OCI-LY3 (cell line): ENCODE measurements around the gene COG5.

Experiments used
- H2AFZ ChIP-seq: fragments of 200-600, 300-600 bp; shearing (Covaris generic); 2 replicates; pipeline ENCODE4 v1.6.0; 2014; ENCODE audit warnings: antibody characterized with exemption, low read depth, low read length
- H3K27ac ChIP-seq: fragments of 200-600, 300-600 bp; sonication (generic); 2 replicates; pipeline ENCODE4 v1.5.1; 2014; ENCODE audit warnings: mild to moderate bottlenecking, low read length, moderate library complexity, mixed read lengths
- H3K27me3 ChIP-seq: fragments of 200-600, 300-600 bp; sonication (generic); 2 replicates; pipeline ENCODE4 v1.6.1; 2014; ENCODE audit warnings: low read depth, low read length, mixed read lengths
- H3K36me3 ChIP-seq: fragments of 200-600, 300-600 bp; sonication (generic); replicated peaks from 2 replicates; pipeline ENCODE3; 2014; ENCODE audit warnings: low read depth, low read length, mixed read lengths
- H3K4me1 ChIP-seq: fragments of 300-600, 200-600 bp; sonication (generic); 2 replicates; pipeline ENCODE4 v1.6.1; 2014; ENCODE audit warnings: low read length, mixed read lengths
- H3K4me2 ChIP-seq: fragments of 200-600, 300-600 bp; sonication (generic); 2 replicates; pipeline ENCODE4 v1.6.1; 2014; ENCODE audit warnings: low read length, mixed read lengths
- H3K4me3 ChIP-seq: fragments of 300-600, 200-600 bp; sonication (generic); 2 replicates; pipeline ENCODE4 v1.5.1; 2014; ENCODE audit warnings: antibody characterized with exemption, mild to moderate bottlenecking, low read length, moderate library complexity
- H3K79me2 ChIP-seq: fragments of 300-600, 200-600 bp; shearing (Covaris generic); 2 replicates; pipeline ENCODE4 v1.6.1; 2014; ENCODE audit warnings: mild to moderate bottlenecking, low read length, mixed read lengths
- H3K9ac ChIP-seq: fragments of 300-600, 200-600 bp; shearing (Covaris generic); 2 replicates; pipeline ENCODE4 v1.6.0; 2014; ENCODE audit warnings: mild to moderate bottlenecking, low read length, moderate library complexity
- H3K9me3 ChIP-seq: fragments of 200-600, 300-600 bp; shearing (Covaris generic); 2 replicates; pipeline ENCODE4 v1.6.1; 2014; ENCODE audit warnings: low read length, mixed read lengths; ENCODE audit not compliant: insufficient read depth
- H4K20me1 ChIP-seq: fragments of 200-600, 300-600 bp; sonication (generic); 2 replicates; pipeline ENCODE4 v1.6.1; 2016; ENCODE audit warnings: low read length, mixed read lengths; ENCODE audit not compliant: insufficient read depth
- EZH2phosphoT487 ChIP-seq: fragments of 200-600 bp; shearing (Covaris generic); IDR thresholded peaks from 2 replicates; pipeline ENCODE4 v1.6.1; 2018; ENCODE audit warnings: antibody characterized with exemption, mixed run types, low read depth
- TF ChIP-seq, protein P1 (sequence below): fragments of 200-600, 300-600 bp; sonication (generic); IDR thresholded peaks from 2 replicates; pipeline ENCODE4 v1.5.1; 2014; ENCODE audit warnings: antibody characterized with exemption, low read length, low read depth

Gene COG5

DNA sequence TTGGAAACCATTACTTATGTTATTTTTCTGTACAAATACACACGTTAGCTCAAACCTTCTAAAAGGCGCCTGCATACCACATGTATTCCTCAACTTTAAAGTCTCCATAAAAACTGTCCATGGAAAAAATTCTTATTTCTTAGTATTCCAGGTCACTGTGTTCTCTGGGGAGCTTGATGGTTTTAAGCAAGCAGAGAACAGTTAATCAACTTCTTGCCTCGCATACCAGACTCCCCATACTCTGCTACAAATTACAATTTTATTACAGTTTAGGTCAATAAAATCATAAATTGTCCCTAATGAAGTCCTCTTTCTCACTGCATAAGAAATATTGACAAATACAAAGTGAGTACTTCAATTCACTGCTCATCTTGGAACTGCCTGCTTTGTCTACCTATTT, 170.9 kb downstream of the COG5 start:
- Histone ChIP-seq H3K4me1 (peaks cover 6% of the 10 kb centered on the region), H2AFZ (no peak overlapping the region), H3K9me3 (no peaks in the 10 kb centered on the region), H3K79me2 (no peaks in the 10 kb centered on the region), H3K36me3 (no peaks in the 10 kb centered on the region), H3K27ac (no peak overlapping the region), H3K4me3 (no peak overlapping the region), H4K20me1 (no peaks in the 10 kb centered on the region), H3K27me3 (no peaks in the 10 kb centered on the region), H3K9ac (no peak overlapping the region), H3K4me2 (no peak overlapping the region)
- TF ChIP-seq, protein P1, sequence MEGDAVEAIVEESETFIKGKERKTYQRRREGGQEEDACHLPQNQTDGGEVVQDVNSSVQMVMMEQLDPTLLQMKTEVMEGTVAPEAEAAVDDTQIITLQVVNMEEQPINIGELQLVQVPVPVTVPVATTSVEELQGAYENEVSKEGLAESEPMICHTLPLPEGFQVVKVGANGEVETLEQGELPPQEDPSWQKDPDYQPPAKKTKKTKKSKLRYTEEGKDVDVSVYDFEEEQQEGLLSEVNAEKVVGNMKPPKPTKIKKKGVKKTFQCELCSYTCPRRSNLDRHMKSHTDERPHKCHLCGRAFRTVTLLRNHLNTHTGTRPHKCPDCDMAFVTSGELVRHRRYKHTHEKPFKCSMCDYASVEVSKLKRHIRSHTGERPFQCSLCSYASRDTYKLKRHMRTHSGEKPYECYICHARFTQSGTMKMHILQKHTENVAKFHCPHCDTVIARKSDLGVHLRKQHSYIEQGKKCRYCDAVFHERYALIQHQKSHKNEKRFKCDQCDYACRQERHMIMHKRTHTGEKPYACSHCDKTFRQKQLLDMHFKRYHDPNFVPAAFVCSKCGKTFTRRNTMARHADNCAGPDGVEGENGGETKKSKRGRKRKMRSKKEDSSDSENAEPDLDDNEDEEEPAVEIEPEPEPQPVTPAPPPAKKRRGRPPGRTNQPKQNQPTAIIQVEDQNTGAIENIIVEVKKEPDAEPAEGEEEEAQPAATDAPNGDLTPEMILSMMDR: no peak
- TF ChIP-seq EZH2phosphoT487: no peak

DNA sequence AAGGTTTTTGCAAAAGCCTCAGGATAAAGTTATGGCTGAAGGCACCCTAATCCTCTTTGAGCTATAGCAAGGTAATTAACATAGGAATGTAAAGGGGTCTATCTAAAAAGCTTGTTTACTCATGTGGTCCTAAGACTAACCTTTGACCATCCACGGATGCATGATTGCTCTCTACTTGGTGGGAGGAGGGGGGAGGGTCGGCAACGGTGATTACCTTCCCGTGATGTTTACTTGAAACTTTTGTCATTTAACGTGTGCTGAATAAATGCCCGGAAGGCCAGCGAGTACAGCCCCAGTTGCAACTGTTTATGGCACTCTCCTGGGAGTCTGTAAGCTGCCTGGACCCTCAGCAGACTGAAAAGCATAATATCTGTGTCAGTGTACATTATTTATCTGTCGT, 172.8 kb downstream of the COG5 start:
- no peaks in the 10 kb centered on the region for H3K36me3 ChIP-seq
- H3K9ac ChIP-seq: no peak overlapping the region
- H3K4me3 ChIP-seq: no peak overlapping the region
- H3K27me3 ChIP-seq: no peaks in the 10 kb centered on the region
- TF ChIP-seq, protein P1: no peak
- TF ChIP-seq EZH2phosphoT487: no peak
- H3K9me3 ChIP-seq: no peaks in the 10 kb centered on the region
- no peak overlapping the region for H3K27ac ChIP-seq
- no peaks in the 10 kb centered on the region for H4K20me1 ChIP-seq
- no peak overlapping the region for H3K4me2 ChIP-seq
- H3K4me1 ChIP-seq: peaks cover 14% of the 10 kb centered on the region
- no peak overlapping the region for H2AFZ ChIP-seq
- no peaks in the 10 kb centered on the region for H3K79me2 ChIP-seq

DNA sequence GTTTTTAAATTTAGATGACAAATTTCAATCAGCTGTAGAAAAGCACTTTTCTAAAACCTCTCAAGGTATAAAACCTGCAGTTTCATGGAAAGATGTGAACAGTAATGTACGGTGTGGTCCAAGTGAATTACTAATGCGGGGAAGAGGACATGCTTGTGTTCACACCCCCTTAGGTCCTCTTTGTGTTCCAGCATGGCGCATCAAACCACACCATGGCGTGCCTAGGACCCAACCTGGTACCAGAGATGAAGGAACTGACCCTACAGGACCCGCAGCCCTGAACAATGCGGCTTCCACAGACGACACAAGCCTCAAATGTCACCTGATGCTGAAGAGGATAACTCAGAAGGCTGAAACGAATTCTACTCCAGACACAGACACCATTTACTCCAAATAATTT, 175.1 kb downstream of the COG5 start:
- Histone ChIP-seq H3K9ac (no peak overlapping the region), H2AFZ (no peak overlapping the region), H3K27me3 (no peaks in the 10 kb centered on the region), H3K4me1 (peaks cover 14% of the 10 kb centered on the region), H3K4me3 (no peak overlapping the region), H3K9me3 (no peaks in the 10 kb centered on the region), H3K27ac (no peak overlapping the region), H3K79me2 (no peaks in the 10 kb centered on the region), H3K36me3 (no peaks in the 10 kb centered on the region), H3K4me2 (no peak overlapping the region), H4K20me1 (no peaks in the 10 kb centered on the region)
- TF ChIP-seq, protein P1: no peak
- TF ChIP-seq EZH2phosphoT487: no peak

- Histone ChIP-seq H3K4me2 (no peak overlapping the region; the same call in 1 of the 2 replicates), H3K4me1 (peaks cover 14% of the 10 kb centered on the region), H3K9me3 (no peaks in the 10 kb centered on the region), H3K27me3 (no peaks in the 10 kb centered on the region), H2AFZ (no peak overlapping the region), H3K9ac (no peak overlapping the region), H4K20me1 (no peaks in the 10 kb centered on the region), H3K4me3 (no peak overlapping the region), H3K27ac (no peak overlapping the region), H3K79me2 (no peaks in the 10 kb centered on the region), H3K36me3 (no peaks in the 10 kb centered on the region)
- TF ChIP-seq EZH2phosphoT487: no peak
- TF ChIP-seq, protein P1: no peak
Measured at GRCh38 chr7:107387573-107388219, 176.0 kb downstream of the COG5 start.
